Dermis blood vessel endothelial cell (primary cell): ENCODE data around the gene S100Z. TPM values are rescaled to one million over a fixed set of nuclear protein-coding genes. Genes with fewer than 3 reads are reported as not detected.
A peak's percentile ranks its signal among the peaks of the same experiment; 100 is the strongest.
"Not testable (repeated sequence)": the region's sequence is repeated elsewhere in the genome, so short reads cannot be mapped to it uniquely, and the experiment has no call there.

Source experiments
- DNase-seq: peaks from one replicate; pipeline ENCODE4 v3.0.0; 2010
- total RNA-seq: library from RNA; depleted of rRNA; stranded (reverse); fragments of >200 nt; gene quantifications from 2 replicates; pipeline ENCODE4 v1.2.3, GENCODE V29; 2014

S100Z gene
- total RNA-seq, 1 donor from 2014 or later: not detected

GRCh38 chr5:76831110-76831452, 18.7 kb upstream of the S100Z start:
- DNase-seq: peak; percentile 90

DNA sequence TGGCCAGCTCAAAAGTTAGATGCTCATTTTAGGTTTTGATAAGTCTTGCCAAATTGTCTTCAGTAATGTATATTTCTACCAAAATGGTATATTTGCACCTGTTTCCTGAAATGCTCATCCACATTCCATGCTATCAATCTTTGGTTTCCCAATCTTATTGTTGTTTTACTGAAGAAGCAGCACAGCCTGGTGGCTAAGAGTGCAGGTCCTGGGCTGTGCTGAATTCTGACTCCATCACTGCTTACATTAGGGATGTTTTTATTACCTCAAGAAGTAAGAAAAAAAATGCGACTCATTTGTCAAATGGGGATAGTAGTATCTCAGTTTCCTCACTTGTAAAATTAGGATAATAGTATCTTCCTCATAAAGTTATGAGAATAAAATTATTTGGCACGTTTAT, 13.6 kb upstream of the S100Z start:
- peak; percentile 34 for DNase-seq

- DNase-seq: no peak
Measured at GRCh38 chr5:76836585-76836984, 13.2 kb upstream of the S100Z start.

- DNase-seq: peak; percentile 35
Measured at GRCh38 chr5:76838481-76839261, 11.1 kb upstream of the S100Z start.

- no peak for DNase-seq
Measured at GRCh38 chr5:76841361-76841760, 8.5 kb upstream of the S100Z start.

DNA sequence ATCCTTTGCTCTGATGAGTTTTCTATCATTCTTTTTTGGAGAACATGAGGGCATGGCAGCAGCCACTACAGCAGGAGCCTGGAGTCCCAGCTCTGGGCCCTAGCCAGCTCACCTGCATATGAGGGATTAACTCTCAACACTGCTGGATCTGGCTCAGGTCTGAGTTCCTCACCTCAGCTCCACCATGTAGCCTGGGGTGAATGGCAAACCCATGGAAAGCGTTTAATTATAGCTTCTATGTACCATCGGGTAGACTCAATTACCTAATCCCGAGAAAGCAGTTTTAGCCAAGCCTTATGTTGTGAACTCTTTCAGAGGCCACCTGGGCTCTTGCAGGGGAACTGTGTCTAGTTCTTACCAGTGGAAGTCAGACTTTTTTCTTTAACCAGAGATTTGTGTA, 3.9 kb upstream of the S100Z start:
- DNase-seq: no peak

DNA sequence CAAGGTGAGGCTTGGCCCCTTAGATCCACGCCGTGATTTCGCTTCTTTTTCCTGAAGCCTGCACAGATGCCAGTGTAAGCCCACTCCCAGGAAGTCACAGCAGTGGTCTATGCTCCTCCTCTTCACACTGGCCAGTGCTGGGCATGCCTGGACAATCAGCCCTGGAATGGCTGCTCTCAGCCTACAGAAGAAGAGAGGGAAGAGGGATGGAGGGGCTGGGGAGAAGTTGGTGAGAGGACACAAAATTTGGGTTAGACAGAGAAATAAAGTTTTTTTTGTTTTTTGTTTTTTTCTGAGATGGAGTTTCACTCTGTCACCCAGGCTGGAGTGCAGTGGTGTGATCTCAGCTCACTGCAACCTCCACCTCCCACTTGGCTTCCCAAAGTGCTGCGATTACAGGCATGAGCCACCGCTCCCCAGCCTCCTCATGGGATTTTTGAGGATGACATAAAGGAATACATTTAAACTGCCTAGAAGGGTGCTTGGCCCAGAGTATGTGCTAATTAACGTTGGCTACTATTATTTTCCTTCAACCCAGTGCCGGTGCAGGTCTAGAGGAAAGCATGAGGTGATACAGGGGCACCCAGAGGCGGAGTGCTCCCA, 830 bp downstream of the S100Z start:
- DNase-seq: no peak

DNA sequence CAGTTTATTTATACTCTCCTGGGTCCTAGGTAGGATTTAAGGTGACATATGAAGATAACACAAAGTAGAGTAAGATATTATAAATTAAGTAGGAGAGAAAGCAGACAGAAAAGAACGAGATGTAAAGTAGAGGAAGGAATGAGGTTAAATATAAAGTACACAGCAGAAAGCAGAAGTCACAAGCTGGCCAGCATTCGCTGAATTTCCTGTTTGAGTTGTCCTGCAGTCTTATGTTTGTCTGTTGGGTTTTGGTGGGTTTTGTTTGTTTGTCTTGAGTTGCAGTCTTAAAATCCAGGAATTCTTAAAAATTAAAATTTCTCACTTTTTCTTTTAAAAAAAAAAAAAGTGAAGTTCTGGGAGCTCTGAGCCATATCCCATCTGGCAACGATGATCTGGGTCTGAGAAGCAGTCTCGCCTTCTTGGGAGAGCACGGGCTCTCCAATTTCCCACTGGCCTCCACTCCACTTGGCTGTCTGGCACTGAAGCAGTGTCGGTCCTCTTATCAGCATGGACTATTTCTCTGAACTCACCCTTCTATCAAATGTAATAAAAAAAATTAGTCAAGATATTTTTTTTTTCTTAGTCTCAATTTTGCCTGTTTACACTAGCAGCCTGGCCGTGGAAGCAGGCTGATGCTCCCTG, 2.0 kb downstream of the S100Z start:
- DNase-seq: no peak

DNA sequence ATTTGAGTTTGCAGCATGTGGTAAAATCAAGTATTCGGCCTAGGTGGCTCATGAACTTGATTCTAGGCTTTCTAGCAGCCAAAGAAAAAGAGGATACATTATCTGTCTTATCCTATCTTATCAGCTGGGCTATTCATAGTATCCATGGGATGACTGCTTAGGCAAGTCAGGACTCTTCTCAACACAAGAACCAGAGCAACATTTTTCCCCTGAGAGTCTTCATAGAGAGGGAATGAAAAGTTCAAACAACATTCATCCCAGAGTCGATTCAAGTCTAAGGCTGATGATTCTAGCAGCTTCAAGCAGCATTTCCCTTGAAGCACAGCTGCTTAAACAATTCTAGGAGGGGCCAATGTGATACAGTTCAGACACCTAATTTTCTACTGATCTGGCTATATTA, 3.0 kb downstream of the S100Z start:
- no peak for DNase-seq

DNA sequence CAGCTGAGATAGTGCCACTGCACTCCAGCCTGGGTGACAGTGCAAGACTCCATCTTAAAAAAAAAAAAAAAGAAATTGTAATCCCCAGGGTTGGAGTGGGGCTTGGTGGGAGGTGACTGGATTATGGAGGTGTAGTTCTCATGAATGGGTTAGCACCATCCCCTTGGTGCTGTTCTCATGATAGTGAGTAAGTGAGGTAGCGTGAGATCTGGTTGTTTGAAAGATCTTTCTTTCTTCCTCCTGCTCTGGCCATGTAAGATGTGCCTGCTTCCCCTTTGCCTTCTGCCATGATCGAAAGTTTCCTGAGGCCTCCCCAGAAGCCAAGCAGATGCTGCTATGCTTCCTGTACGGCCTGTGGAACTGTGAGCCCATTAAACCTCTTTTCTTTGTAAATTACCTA, 3.9 kb downstream of the S100Z start:
- not testable (repeated sequence) for DNase-seq

DNA sequence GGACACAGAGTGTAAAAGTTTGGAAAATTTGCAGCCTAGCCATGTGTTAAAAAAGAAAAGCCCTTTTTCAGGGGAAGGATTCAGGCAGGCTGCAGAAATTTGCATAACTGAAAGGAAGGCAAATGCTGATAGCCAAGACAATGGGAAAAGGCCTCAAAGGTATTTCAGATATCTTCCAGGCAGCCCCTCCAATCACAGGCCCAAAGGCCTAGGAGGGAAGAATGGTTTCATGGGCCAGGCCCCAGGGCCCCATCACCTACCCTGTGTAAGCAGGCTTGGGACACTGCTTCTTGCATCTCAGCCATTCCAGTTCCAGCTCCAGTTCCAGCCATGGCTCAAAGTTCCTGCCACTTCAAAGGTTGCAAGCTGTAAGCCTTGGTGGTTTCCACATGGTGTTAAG, 4.8 kb downstream of the S100Z start:
- DNase-seq: no peak

DNA sequence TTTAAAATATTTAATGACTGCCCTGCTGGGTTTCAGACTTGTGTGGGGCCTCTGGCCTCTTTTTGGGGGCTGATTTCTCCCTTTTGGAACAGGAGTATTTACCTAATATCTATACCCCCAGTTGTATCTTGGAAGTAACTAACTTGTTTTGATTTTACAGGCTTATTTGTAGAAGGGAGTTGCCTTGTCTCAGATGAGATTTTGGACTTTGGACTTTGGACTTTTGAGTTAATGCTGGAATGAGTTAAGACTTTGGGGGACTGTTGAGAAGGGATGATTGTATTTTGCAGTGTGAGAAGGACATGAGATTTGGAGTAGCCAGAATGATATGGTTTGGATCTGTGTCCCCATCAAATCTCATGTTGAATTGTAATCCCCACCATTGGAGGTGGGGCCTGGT, 5.7 kb downstream of the S100Z start:
- DNase-seq: not testable (repeated sequence)

GRCh38 chr5:76855961-76856360, 6.1 kb downstream of the S100Z start:
- peak; percentile 54 for DNase-seq

DNA sequence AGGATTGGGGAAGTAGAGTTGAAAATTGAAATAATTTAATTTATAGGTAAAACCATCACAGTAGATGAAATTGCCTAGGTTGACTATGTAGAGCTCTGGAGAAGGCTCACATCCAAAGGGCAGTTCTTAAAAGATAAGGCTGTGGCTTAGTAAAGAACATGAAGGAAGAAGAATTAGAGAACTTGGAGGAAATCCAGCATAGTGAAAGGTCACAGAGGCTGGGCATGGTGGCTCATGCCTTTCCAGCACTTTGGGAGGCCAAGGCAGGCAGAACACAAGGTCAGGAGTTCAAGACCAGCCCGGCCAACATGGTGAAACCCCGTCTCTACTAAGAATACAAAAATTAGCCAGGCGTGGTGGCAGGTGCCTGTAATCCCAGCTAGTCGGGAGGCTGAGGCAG, 7.0 kb downstream of the S100Z start:
- DNase-seq: not testable (repeated sequence)

DNA sequence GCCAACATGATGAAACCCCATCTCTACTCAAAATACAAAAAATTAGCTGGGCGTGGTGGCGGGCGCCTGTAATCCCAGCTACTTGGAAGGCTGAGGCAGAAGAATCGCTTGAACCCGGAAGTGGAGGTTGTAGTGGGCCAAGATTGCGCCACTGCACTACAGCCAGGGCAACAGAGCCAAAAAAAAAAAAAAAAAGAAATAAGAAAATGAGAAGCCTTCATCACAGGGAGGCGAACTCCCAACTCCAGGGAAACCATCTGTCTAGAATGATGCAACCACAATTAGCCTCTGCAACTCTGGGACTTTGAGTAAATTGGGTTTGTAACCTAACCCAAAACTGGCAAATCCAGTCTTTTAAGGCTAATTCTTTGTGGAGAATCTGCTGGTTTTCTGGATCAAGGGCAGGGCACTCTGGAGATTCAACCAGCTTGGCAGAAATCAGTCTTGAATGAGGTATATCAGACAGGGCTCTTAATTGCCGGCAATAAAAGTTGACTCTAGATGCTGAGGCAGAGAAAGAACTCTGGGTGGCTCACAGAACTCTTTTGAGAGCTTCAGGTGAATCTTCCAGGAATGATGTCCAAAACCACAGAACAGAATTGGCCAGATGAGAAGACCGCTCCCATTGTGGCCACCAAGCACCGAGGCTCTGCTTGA, 9.9 kb downstream of the S100Z start:
- DNase-seq: no peak

GRCh38 chr5:76861612-76862011, 11.8 kb downstream of the S100Z start:
- no peak for DNase-seq

- no peak for DNase-seq
Measured at GRCh38 chr5:76863001-76863400, 13.2 kb downstream of the S100Z start.

- DNase-seq: no peak
Measured at GRCh38 chr5:76866503-76866902, 16.7 kb downstream of the S100Z start.

DNA sequence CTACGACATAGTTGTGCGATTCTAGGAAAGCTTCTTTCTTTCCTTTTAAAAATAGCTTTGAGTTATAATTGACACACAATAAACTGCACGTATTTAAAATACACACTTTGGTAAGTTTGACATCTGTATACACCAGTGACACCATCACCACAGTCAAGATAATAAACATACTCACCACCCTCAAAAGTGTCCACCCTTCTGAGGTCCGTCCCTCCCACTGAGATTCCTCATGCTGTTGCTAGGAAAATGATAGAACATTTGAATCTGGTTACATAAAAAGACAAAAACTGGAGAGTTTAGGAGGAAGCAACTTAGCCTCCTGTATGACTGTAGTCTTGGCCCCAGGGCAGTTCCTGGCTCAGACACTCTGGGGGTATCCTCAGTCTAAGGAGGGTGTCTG, 17.2 kb downstream of the S100Z start:
- no peak for DNase-seq

GRCh38 chr5:76867827-76868693, 18.2 kb downstream of the S100Z start:
- DNase-seq: peak; percentile 85

DNA sequence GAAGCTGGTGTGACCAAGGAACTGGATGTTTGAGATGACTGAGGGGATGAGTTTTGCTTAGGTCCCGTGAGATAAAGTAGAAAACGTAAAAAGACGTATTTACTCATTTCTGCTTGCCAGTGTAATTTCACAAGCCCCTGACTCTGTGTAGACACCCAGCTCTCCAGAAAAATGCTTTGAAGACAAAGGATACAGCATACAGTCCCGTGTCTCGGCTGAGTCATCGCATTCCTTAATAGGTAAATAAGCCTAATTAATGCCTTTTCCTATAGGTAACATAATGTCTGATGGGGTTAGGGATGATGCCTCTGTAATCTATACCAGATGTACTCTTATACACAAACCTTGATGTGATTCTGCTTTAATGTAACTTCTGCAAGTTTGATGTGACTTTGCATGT, 20.2 kb downstream of the S100Z start:
- no peak for DNase-seq

DNA sequence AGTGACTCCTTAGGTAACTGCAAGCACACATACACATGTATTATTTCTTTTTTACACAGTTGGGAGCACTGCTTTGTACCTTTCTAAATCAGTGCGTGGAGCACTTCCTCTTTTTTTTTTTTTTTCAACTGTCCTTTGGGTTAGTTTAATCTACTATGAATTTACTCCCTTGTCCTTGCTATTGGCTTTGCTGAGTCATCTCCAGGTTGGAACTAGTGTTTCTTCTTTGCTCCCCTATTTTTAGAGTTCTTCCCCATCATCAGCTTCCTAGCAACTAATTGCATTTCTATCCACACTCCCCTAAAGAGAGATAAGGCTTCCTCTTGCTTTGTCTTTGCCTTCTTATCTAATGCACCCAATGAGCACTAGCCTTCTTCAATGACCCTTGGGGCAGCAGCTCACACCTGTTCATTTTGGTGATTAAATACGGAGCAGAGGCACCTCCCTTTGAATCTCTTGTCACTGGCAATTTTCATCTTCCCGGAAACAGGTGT, 24.3 kb downstream of the S100Z start:
- no peak for DNase-seq
